Activated CD4-positive, CD25-positive, alpha-beta regulatory T cell treated with anti-CD3 and anti-CD28 coated beads, Interleukin-2, amount 50 U/mL, for 24 hours (primary cell): ENCODE results near the gene MFAP5.

Experiments used
- ATAC-seq, 2 donors: fragments of 150-1000 bp; cut with Tn5 transposase; one replicate each; pipeline ENCODE4 v1.10.0; 2021; ENCODE audit warnings: mild to moderate bottlenecking in 1 of 2, moderate library complexity in 1 of 2

The MFAP5 gene, protein sequence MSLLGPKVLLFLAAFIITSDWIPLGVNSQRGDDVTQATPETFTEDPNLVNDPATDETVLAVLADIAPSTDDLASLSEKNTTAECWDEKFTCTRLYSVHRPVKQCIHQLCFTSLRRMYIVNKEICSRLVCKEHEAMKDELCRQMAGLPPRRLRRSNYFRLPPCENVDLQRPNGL

GRCh38 chr12:8662593-8662992 is at the start of gene MFAP5:
MFAP5 (minus strand) TSS chr12:8662826; CDS start chr12:8662104, 722 bp downstream.
- ATAC-seq, result no peak

- ATAC-seq, result no peak
Observed at GRCh38 chr12:8709124-8709830, 46.7 kb upstream of the MFAP5 start.

DNA sequence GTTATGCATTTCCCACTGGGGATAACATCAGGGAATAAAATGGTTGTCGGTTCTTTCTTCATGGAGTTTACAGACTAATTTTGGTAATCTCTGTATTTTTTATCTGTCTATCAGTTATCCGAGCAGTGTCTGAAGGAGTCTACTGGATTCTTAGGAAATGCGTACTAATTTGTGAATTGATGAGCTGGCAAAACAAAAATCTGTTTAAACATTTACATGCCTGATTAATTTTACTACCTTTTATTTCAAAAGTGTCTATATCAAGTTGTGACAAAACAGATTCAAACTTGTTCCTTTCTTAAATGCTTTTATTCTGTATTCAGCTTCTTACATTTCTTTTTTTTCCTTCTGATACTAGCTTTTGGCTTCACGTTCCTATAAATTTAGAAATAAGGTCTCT is 39.5 kb upstream of the MFAP5 start:
- ATAC-seq, result no peak

DNA sequence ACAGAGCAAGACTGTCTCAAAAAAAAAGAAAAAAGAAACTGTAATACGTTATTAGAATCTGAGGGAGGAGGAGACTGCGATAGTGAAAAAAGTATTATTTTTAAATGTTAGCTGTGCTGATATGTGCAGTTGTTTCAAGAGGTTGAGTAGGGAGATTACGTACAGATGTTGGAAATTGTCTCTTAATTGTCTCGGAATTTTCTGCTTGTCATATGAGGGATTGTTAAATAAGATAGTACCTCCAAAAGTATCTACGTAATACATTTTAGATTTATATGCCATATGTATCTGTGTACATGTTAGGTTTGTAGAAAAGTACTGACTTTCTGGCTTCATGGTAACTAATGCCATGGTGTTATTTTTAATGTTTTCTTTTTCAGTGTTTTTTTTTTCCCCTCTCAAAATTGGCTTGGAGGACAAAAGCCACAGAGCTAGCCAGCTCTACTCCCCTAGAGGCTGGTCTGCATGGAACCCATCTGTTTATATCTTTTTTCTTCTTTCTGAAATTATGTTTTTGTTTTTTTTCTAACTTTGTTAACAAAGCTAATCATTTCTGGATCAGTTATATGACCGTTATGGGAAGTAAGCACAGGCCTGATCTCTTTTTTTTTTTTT is 38.5 kb upstream of the MFAP5 start:
- no peak for ATAC-seq

DNA sequence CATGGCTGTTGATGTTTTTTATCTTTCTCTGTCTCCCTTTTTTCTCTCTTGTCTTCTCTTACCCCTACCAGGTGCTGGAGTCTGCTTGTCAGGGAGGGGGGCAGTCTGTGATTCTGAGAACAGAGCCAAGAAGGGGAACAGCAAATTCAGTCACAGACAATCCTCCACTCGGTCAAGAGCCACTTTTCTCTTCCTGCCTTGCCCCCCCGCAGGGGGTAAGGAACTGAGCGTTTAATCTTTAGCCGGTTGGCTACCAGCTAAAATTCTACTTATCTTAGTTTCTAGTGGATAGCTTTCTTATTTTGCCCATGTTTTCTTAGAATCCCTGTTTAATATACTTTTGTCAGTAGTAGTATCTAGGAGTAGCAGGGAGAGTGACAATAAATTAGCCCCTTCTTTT is 37.1 kb upstream of the MFAP5 start:
- no peak for ATAC-seq

DNA sequence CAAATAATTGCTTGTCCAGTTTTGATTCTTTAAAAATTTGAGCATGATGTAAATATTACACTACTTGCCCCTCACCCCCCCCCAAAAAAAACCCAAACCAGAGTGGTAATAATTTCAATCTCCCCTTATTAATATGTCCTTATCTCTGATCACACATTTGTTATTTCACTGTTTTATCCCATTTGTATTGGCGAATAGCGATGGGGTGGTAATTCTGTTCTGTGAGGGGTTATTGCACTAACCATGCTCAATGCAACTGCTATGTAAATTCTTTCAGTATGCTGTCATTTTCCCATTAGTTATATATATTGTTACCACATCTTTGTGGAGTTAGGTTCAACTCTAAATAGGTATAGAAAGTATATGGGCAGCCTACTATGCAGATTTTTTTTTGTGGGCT is 36.3 kb upstream of the MFAP5 start:
- no peak for ATAC-seq

GRCh38 chr12:8698132-8698851 is 35.7 kb upstream of the MFAP5 start:
- ATAC-seq, result peak; percentile 39

- ATAC-seq, result peak; percentile 85 to 86
Observed at GRCh38 chr12:8697476-8698131, 35.0 kb upstream of the MFAP5 start, which contains the start of gene RIMKLB. RIMKLB (plus strand) TSS chr12:8697991; CDS start chr12:8713867, 15,876 bp downstream.

- peak in 1 of 2 donors; percentile 8 for ATAC-seq
Observed at GRCh38 chr12:8697120-8697475, 34.5 kb upstream of the MFAP5 start.

DNA sequence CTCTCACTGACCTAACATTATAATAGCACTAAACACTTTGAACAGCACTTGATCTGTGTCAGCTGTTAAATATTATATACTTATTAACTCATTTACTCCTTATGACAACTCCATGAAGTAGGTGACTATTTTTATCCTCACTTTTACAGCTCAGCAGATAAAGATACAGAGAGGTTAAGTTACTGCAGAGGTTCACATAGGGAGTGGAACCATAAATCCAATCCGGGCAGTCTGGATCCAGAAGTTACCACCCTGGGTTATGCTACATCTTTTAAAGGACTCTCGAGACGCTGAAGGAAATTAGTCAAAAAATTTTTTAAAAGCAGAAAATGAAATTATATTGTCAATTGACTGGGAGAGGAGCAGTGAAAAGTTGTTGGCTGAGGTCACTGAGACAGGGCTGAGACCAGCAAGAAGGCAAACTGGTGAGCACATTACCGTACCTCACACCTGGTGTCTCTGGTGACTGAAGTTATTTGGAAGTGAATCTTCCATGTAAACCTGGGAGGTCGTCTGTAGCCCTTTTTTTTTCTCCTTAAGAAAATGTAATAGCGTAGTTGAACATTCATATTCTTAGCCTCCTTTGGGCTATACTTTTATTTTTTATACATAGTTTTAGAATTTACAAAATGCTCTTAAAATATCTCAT is 33.9 kb upstream of the MFAP5 start:
- ATAC-seq, result no peak

GRCh38 chr12:8695116-8695515 is 32.5 kb upstream of the MFAP5 start:
- ATAC-seq, result no peak

DNA sequence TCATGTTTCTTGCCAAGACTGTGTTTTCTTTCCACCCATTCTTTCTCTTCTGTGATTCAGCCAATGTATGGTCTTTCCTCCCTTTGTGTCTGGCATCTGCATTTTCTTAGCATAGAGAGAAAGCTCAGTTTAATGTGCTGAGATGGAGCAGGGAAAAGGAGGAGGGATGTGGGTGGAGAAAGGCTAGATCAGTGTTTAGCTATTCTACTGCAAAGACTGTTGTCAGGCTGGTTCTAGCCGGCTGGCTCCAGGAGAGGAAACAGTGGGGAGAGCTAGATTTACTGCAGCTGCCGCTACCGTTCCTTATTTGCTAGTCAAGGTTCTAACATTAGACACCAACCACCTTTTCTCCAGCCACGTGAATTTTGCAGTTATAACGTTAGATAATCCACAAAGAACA is 29.9 kb upstream of the MFAP5 start:
- no peak for ATAC-seq

DNA sequence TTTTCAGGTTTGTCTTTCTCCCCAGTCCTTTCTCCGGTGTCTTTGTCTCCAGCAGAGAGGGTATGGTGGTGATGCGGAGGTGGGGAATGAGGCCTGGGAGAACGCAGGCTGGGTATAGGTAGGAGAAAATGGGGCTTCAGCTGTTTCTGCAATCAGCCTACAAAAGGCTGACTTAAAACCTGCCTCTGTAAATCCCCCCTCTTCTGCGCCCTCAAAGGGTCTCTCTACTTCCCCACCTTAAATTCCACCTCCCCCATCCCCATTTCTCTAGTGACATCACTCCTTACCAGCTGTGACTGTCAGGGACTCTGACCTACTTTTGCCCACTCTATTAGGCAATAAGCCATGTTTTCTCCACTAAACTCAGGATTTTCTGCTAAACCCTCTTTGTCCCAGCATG is 27.1 kb upstream of the MFAP5 start:
- no peak for ATAC-seq

DNA sequence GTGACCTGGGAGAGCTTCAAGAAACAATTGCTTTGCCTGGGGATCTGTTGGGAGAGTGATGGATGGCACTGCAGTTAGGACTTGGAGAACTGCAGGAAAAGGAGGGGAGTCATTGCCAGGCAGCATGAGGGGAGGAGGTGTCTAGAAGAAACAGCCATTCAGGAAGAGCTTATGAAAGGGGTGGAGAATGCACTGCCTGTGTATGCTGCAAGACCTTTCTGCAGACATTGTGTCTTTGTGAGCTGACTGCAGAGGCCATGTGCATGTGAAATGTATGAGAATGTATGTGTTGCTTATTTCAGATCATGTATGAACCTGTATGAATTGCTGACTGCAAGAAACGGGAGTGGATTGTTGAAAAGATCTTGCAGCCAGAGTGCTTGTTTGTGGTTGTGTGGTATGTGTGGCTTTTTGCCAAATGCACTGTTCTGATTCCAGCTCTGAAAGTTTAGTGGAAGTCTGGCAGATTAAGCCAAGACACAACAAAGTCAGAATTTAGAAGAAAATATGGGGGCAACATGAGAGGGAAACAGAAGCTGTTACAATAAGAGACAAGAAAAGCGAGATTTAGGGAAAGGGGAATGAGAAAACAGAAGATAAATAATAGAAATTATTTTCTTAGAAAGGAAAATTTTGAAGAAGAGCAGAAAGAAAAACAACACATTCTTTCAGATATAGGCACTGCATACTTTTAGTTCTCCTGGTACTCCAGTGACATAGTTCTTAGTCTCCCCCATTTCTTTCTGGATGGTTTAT is 25.4 kb upstream of the MFAP5 start:
- no peak for ATAC-seq

DNA sequence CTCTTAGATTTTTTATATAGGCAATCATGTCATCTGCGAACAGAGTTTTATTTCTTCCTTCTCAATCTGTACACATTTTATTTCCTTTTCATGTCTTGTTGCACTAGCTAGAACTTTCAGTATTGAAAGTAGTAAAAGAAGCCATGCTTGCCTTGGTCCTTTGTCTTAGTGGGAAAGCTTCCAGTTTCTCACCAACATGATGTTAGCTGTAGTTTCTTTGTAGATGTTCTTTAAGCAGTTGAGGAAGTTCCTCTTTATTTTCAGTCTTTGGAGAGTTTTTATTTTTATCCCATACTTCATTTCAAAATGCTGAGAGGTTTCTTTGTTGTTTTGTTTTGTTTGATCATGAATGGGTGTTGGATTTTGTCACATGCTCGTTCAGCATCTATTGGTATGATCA is 22.4 kb upstream of the MFAP5 start:
- no peak for ATAC-seq

GRCh38 chr12:8681129-8681884 is 18.7 kb upstream of the MFAP5 start:
- no peak for ATAC-seq

GRCh38 chr12:8680533-8680932 is 17.9 kb upstream of the MFAP5 start:
- ATAC-seq, result no peak

GRCh38 chr12:8678661-8679111 is 16.1 kb upstream of the MFAP5 start:
- no peak for ATAC-seq

- no peak for ATAC-seq
Observed at GRCh38 chr12:8677362-8677761, 14.7 kb upstream of the MFAP5 start.

GRCh38 chr12:8676651-8677050 is 14.0 kb upstream of the MFAP5 start:
- no peak for ATAC-seq

- no peak for ATAC-seq
Observed at GRCh38 chr12:8675591-8676036, 13.0 kb upstream of the MFAP5 start.
